GM19467 (cell line): ENCODE results near the gene ZNF280A.

Experiments
- ATAC-seq: cut with Tn5 transposase; IDR thresholded peaks from one replicate; pipeline ENCODE4 v1.9.1; 2021; ENCODE audit warnings: mild to moderate bottlenecking, moderate library complexity; ENCODE audit not compliant: unreplicated experiment

Gene ZNF280A, protein sequence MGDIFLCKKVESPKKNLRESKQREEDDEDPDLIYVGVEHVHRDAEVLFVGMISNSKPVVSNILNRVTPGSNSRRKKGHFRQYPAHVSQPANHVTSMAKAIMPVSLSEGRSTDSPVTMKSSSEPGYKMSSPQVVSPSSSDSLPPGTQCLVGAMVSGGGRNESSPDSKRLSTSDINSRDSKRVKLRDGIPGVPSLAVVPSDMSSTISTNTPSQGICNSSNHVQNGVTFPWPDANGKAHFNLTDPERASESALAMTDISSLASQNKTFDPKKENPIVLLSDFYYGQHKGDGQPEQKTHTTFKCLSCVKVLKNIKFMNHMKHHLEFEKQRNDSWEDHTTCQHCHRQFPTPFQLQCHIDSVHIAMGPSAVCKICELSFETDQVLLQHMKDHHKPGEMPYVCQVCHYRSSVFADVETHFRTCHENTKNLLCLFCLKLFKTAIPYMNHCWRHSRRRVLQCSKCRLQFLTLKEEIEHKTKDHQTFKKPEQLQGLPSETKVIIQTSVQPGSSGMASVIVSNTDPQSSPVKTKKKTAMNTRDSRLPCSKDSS

DNA sequence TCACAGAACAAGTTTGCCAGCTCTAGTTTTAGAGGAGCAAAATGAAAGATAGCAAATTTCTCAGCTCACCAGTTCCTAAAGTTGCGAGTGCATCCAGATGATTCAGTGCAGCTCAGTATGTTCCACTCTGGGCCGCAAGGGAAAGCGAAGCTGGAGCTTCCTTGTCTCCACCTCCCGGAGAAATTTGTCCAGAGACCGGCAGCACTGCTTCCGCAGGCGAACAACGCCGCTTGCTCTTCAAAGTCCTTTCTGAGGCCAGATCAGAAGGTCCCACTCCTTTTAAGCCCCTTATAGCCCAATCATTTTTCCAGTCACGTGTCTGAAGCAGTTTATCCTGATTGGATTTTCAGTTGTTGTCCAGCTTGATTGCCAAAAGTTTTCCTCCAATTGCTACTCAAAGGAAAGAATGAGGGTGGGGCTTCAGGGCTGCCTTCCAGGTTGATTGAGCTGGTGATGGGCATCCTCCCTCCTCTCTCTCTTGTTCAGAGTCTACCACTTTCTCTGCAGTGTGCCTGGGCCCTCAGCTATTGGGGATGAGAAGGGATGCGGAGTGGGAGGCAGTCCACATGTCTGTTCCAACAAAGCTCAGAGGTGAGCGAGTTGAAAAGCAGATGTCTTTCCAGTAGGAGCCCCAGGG lies at the start of gene ZNF280A:
Gene ZNF280A (minus strand): TSS at position 251 of the 637 bp plus-strand sequence. CDS start 4,640 bp downstream, outside the sequence.
- ATAC-seq, result no peak

DNA sequence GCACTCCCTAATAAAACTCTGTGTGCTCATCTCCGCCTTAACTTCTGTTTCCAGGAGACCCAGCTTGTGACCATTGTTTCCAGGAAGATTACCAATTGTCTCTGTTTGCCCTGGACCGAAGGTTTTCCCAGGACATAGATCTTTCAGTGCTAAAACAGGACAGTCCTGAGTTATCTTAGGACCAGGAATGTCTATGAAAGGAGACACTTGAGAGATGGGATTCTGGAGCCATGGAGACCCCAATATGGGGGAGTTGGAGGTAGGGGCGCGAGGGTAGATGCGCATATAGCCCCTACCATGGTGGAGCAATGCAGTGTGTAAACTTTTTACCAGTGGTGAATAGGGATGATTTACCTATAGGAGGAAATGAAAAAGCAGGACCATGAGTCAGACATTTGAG lies 49.1 kb upstream of the ZNF280A start:
- ATAC-seq, result no peak

GRCh38 chr22:22565981-22566380 lies 45.9 kb upstream of the ZNF280A start:
- no peak for ATAC-seq

GRCh38 chr22:22558972-22559603 lies 39.0 kb upstream of the ZNF280A start, which contains the start of gene PRAME:
TSS of gene PRAME (minus strand) at chr22:22559265. CDS start at chr22:22556832, 2,433 bp downstream.
- ATAC-seq, result no peak

DNA sequence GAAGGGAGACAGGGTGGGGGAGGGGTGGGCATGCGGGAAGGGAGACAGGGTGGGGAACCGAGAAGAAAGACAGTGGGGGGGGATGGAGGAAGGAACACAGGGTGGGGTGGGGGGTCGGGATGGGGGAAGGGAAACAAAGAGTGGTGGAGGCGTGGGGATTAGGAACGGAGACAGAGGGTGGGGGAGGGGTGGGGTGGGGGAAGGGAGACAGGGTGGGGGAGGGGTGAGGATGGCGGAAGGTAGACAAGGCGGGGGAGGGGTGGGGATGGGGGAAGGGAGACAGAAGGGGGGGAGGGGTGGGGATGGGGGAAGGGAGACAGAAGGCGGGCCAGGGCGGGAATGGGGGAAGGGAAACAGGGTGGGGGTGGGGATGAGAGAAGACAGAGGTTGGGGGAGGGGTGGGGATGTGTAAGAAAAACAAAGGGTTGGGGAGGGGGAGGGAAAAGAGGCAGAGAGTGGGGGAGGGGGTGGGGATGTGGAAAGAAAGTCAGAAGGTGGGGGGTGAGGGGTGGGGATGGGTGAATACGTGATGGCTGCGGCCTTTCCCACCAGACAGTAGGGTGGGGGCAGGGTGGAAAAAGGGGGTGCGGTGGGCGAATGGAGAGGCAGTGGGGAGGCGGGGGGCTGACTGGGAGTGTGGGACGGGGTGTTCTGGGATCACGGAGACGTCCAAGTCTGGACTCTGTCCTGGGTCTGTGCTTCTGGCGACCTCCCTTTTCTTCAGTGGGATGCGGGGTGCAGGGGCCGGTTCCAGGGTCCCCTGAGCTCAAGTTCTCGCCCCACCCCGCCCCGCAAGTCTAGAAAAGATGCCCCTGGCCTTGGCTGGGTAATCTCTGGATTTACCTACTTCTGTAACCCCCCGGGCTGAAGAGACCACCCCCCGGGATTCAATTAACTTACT lies 38.3 kb upstream of the ZNF280A start:
- no peak for ATAC-seq

GRCh38 chr22:22556995-22557925 lies 37.2 kb upstream of the ZNF280A start:
- no peak for ATAC-seq

- no peak for ATAC-seq
Measured at GRCh38 chr22:22556578-22556977, 36.5 kb upstream of the ZNF280A start.

DNA sequence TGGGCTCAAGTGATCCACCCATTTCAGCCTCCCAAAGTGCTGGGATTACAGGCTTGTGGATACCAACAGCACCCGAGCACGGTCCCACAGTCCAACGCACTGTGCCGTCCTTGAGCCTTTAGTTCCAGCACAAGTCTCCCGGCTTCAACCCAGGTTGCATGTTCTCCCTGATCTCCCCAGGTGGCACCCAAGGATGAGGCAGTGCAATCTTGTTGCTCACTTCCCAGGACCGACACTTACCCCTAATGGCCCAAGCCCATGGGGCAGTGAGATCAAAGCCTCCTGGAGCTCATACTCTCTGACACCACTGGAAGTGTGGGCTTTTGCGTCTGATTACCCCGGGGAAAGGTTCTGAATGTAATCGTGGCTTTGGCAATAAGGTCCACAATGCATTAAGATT lies 35.5 kb upstream of the ZNF280A start:
- ATAC-seq, result no peak

GRCh38 chr22:22554587-22555284 lies 34.7 kb upstream of the ZNF280A start:
- ATAC-seq, result no peak

DNA sequence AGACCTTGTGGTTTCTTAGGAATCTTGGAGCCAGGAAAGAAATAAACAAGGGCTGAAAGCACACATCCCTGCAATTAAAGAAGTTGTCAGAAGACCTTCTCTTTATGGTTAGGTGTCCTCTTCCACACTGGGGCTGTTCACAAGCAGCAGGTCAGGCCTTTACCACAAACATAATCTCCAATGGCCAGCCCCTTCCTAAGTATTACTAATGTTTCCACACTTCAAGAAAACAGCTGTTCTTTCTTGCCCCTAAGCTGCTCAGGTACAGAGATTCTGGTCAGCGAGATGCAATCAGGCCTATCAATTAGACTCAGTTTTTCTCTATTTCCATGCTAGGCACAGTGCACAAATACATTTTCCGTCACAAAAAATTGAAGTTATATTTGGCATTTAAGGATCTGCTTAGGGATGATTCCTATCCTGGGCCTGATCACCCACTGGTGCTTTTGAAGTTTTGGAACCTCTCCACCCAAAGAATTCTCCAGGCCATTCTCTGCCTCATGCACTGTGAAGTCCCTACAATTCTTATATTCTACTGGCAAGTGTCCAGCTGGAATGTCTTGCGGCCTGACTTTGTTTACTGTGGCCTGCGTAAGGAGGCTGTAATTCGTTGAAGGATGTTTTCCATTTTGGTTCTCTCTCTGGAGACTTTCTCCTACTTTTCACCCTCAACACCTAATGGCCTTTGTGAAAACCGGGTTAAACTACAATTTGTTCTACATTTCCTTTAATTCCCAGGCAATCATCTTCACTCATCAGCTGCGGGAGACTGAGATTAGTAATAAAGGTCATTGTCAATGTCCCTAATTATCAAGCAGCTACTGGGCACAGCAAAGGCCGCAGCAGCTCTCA lies 33.9 kb upstream of the ZNF280A start:
- no peak for ATAC-seq

- no peak for ATAC-seq
Measured at GRCh38 chr22:22553141-22553540, 33.1 kb upstream of the ZNF280A start.

DNA sequence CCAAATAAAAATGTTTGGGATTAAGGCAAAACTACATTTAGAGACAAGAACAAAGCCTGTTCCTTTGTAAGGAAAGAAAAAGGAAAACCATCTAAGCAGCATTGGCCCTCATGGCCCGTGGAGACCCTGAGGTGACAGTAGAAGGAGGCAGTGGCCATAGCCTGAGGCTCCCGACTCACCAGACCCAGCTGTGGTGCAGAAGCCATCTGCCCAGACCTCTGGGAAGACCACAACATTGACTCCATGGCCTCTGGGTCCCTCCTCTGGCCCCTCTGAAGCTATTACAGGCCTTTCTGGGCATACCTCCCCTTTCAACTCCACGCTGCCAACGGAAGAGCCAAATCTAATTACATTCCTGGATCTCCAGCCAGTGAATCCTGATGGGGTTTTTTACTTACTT lies 32.6 kb upstream of the ZNF280A start:
- no peak for ATAC-seq

- no peak for ATAC-seq
Measured at GRCh38 chr22:22550789-22551434, 30.8 kb upstream of the ZNF280A start.

GRCh38 chr22:22548910-22549309 lies 28.8 kb upstream of the ZNF280A start:
- ATAC-seq, result no peak

DNA sequence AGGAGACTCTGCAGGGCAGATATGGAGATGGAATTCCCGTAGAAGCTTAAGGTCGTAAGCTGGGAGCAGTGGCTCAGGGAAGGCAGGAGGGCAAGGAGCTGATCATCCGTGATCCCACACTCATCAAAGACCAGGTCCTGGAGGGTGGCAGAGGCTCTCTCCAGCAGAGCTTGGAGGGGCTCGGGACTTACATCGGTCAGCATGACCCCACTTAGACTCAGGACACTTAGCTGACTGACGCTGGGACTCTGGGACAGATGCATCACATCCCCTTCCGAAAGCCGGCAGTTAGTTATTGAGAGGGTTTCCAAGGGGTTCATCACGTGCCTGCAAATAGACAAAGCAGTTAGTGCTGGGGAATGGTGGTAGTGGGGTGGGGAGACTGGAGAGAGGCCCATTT lies 28.2 kb upstream of the ZNF280A start:
- ATAC-seq, result no peak

- ATAC-seq, result no peak
Measured at GRCh38 chr22:22547692-22548300, 27.7 kb upstream of the ZNF280A start.

DNA sequence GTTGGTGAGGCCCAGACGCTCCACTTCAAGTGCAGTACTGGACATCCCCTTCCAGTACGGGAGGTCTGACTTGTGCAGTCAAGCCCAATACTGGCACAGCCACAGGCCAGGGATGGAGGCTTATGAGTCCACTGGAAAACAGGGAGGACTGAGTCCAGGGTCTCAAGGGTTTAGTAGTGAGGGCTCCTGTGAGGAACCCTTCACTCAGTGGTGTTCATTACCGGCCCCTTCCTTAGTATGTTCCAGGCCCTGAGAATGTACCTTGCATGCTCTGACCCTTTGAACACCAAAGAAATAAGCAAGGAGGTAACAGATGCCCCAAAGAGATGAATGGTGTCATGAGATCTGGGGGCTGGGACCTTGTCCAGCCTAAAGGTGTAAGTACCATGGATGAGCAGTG lies 27.2 kb upstream of the ZNF280A start:
- no peak for ATAC-seq
